ENCODE data around the gene NELL1. TPM values are rescaled to one million over a fixed set of nuclear protein-coding genes. Genes with fewer than 3 reads are reported as not detected.
A peak's percentile ranks its signal among the peaks of the same experiment; 100 is the strongest.

NELL1 gene
- total and polyA plus RNA-seq, 4 donors, result 0.05 to 0.31 (median 0.12) TPM; not detected in 1

DNA sequence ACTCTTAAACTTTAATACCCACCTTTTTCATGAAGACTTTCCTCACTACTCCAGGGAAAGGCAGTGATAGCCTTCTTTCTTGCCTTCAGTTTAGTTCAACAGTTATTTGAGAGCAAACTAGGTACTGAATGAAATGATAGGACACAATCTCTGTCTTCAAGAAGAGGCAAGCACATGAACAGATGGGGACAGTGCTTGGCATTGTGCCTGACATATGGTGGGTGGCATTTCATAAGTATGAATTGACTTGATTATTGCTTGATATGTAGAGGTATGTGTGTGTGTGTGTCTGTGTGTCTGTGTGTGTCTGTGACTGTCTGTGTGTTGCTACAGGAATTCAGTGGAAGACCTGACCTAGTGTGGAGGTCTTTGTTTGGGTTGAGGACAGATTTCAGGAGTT lies 504.1 kb downstream of the NELL1 start:
- no peak overlapping the region for H3K4me3 ChIP-seq
- H3K9me3 ChIP-seq (ENCODE audit: control insufficient read depth in 4 of 4, insufficient read depth in 3 of 4, low read length in 3 of 4), result no peaks in the 10 kb centered on the region
- no peak overlapping the region for H3K27ac ChIP-seq (ENCODE audit: low read depth in 1 of 2, low read length in 1 of 2)
- H3K27me3 ChIP-seq (ENCODE audit: control insufficient read depth in 3 of 3, insufficient read depth in 3 of 3, low read length in 2 of 3), result no peaks in the 10 kb centered on the region
- TF ChIP-seq, protein P1, sequence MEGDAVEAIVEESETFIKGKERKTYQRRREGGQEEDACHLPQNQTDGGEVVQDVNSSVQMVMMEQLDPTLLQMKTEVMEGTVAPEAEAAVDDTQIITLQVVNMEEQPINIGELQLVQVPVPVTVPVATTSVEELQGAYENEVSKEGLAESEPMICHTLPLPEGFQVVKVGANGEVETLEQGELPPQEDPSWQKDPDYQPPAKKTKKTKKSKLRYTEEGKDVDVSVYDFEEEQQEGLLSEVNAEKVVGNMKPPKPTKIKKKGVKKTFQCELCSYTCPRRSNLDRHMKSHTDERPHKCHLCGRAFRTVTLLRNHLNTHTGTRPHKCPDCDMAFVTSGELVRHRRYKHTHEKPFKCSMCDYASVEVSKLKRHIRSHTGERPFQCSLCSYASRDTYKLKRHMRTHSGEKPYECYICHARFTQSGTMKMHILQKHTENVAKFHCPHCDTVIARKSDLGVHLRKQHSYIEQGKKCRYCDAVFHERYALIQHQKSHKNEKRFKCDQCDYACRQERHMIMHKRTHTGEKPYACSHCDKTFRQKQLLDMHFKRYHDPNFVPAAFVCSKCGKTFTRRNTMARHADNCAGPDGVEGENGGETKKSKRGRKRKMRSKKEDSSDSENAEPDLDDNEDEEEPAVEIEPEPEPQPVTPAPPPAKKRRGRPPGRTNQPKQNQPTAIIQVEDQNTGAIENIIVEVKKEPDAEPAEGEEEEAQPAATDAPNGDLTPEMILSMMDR (IDR thresholded peaks at IDR 0.05; ENCODE audit: control extremely low read depth, extremely low read depth), result no peak
- no peaks in the 10 kb centered on the region for H3K36me3 ChIP-seq (ENCODE audit: control insufficient read depth in 4 of 4, insufficient read depth in 4 of 4, low read length in 4 of 4)
- H3K4me1 ChIP-seq (ENCODE audit: control insufficient read depth in 5 of 5, insufficient read depth in 5 of 5, low read length in 5 of 5), result no peaks in the 10 kb centered on the region
- no peak for ATAC-seq (ENCODE audit: insufficient read depth, low FRiP score)
- H3K9ac ChIP-seq (ENCODE audit: insufficient read depth in 1 of 2, low read length in 2 of 2), result no peak overlapping the region
- no peak for DNase-seq

DNA sequence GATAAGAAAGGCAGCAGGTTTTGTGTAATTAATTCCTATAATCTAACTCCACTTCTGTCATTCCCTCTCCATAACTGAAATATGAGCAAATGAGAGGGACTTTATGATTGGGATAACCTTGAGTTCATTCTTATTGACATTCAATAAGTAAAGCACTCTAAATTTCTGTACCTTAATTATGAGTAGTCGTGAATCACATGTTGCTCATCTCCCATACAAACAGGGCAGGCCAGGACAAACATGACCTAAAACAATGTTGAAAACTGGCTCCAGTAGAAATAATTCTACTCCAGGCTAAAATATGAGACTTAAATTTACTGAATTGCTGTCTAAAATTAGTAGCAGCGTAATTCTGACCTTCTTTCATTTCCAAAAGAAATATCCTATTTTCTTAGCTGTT lies 505.4 kb downstream of the NELL1 start:
- WGBS, 2 donors, result 89% methylated on average over 2 of the region's 2 CpGs
- DNase-seq (no peak), ATAC-seq (ENCODE audit: insufficient read depth, low FRiP score) (no peak)
- H3K4me1 ChIP-seq (ENCODE audit: control insufficient read depth in 5 of 5, insufficient read depth in 5 of 5, low read length in 5 of 5), result no peaks in the 10 kb centered on the region
- no peaks in the 10 kb centered on the region for H3K9me3 ChIP-seq (ENCODE audit: control insufficient read depth in 4 of 4, insufficient read depth in 3 of 4, low read length in 3 of 4)
- H3K9ac ChIP-seq (ENCODE audit: insufficient read depth in 1 of 2, low read length in 2 of 2), result no peak overlapping the region
- H3K27ac ChIP-seq (ENCODE audit: low read depth in 1 of 2, low read length in 1 of 2), result no peak overlapping the region
- H3K27me3 ChIP-seq (ENCODE audit: control insufficient read depth in 3 of 3, insufficient read depth in 3 of 3, low read length in 2 of 3), result no peaks in the 10 kb centered on the region
- no peak overlapping the region for H3K4me3 ChIP-seq
- TF ChIP-seq, protein P1 (IDR thresholded peaks at IDR 0.05; ENCODE audit: control extremely low read depth, extremely low read depth), result no peak
- H3K36me3 ChIP-seq (ENCODE audit: control insufficient read depth in 4 of 4, insufficient read depth in 4 of 4, low read length in 4 of 4), result no peaks in the 10 kb centered on the region

DNA sequence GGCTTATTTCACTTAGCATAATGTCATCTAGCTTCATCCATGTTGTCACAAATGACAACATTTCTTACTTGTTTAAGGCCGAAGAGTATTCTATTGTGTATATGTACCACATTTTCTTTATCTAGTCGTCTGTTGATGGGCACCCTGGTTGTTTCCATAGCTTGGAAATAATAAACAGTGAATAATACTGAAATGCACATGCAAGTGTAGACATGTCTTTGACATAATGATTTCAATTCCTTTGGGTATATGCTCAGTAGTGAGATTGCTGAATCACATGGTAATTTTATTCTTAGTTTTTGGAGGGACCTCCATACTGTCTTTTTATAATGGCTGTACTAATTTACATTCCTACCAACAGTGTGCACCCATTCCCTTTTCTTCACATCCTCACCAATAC lies 508.0 kb downstream of the NELL1 start:
- Histone ChIP-seq H3K27me3 (ENCODE audit: control insufficient read depth in 3 of 3, insufficient read depth in 3 of 3, low read length in 2 of 3) (no peaks in the 10 kb centered on the region), H3K9ac (ENCODE audit: insufficient read depth in 1 of 2, low read length in 2 of 2) (no peak overlapping the region), H3K36me3 (ENCODE audit: control insufficient read depth in 4 of 4, insufficient read depth in 4 of 4, low read length in 4 of 4) (no peaks in the 10 kb centered on the region), H3K4me3 (no peak overlapping the region), H3K27ac (ENCODE audit: low read depth in 1 of 2, low read length in 1 of 2) (no peak overlapping the region), H3K9me3 (ENCODE audit: control insufficient read depth in 4 of 4, insufficient read depth in 3 of 4, low read length in 3 of 4) (no peaks in the 10 kb centered on the region), H3K4me1 (ENCODE audit: control insufficient read depth in 5 of 5, insufficient read depth in 5 of 5, low read length in 5 of 5) (peaks cover 0 to 4% (median 0%) of the 10 kb centered on the region in 5 donors)
- TF ChIP-seq, protein P1 (IDR thresholded peaks at IDR 0.05; ENCODE audit: control extremely low read depth, extremely low read depth), result no peak
- 85 to 90% methylated on average over 2 of the region's 2 CpGs for WGBS, 2 donors
- ATAC-seq (ENCODE audit: insufficient read depth, low FRiP score) (no peak), DNase-seq (no peak)

DNA sequence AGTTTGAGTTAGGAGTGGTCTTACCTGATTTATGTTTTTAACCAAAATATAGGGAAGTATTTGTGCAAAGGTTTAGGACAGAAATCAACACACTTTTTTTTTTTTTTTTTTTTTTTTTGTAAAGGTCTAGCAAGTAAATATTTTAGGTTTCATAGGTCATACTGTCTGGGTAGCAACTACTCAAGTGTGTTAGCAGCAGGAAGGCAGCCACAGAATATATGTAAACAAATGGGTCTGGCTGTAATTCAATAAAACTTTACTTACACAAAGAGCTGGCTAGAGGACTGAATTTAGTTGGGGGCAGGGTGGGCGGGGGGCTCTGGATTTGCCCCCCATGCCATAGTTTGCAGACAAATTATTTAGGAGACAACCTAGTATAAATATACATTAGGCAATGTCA lies 510.4 kb downstream of the NELL1 start:
- Histone ChIP-seq H3K9me3 (ENCODE audit: control insufficient read depth in 4 of 4, insufficient read depth in 3 of 4, low read length in 3 of 4) (no peaks in the 10 kb centered on the region), H3K27me3 (ENCODE audit: control insufficient read depth in 3 of 3, insufficient read depth in 3 of 3, low read length in 2 of 3) (no peaks in the 10 kb centered on the region), H3K4me3 (no peak overlapping the region), H3K36me3 (ENCODE audit: control insufficient read depth in 4 of 4, insufficient read depth in 4 of 4, low read length in 4 of 4) (no peaks in the 10 kb centered on the region), H3K4me1 (ENCODE audit: control insufficient read depth in 5 of 5, insufficient read depth in 5 of 5, low read length in 5 of 5) (peaks cover 0 to 4% (median 0%) of the 10 kb centered on the region in 5 donors), H3K27ac (ENCODE audit: low read depth in 1 of 2, low read length in 1 of 2) (no peak overlapping the region), H3K9ac (ENCODE audit: insufficient read depth in 1 of 2, low read length in 2 of 2) (no peak overlapping the region)
- ATAC-seq (ENCODE audit: insufficient read depth, low FRiP score), result no peak
- DNase-seq, result peak; percentile 13 to 54 (median 42)
- TF ChIP-seq, protein P1 (IDR thresholded peaks at IDR 0.05; ENCODE audit: control extremely low read depth, extremely low read depth), result no peak
- WGBS, 2 donors, result 52 to 74% methylated on average over 1 of the region's 1 CpG
